Type B pancreatic cell (in vitro differentiated cells): ENCODE results near the gene SNX9. TPM values are rescaled to one million over a fixed set of nuclear protein-coding genes. Genes with fewer than 3 reads are reported as not detected.

Experiments
- DNase-seq: peaks from one replicate; pipeline ENCODE4 v3.0.0; 2021; ENCODE audit warnings: mixed read lengths; ENCODE audit not compliant: unreplicated experiment; ENCODE audit errors: extremely low spot score
- H3K27ac Mint-ChIP-seq: 2 replicates; pipeline ENCODE4 v1.8.0; 2021; ENCODE audit warnings: mild to moderate bottlenecking, mixed read lengths
- H3K27me3 Mint-ChIP-seq: 2 replicates; pipeline ENCODE4 v1.8.0; 2021; ENCODE audit warnings: mixed read lengths
- H3K36me3 Mint-ChIP-seq: 2 replicates; pipeline ENCODE4 v1.8.0; 2021; ENCODE audit warnings: mixed read lengths
- H3K4me1 Mint-ChIP-seq: one replicate; pipeline ENCODE4 v1.8.0; 2021; ENCODE audit warnings: mixed read lengths; ENCODE audit not compliant: unreplicated experiment
- H3K4me3 Mint-ChIP-seq: 2 replicates; pipeline ENCODE4 v1.8.0; 2021; ENCODE audit warnings: mild to moderate bottlenecking, mixed read lengths
- H3K9me3 Mint-ChIP-seq: 2 replicates; pipeline ENCODE4 v1.8.0; 2021; ENCODE audit warnings: mixed read lengths
- CTCF ChIP-seq: fragments of 200-600 bp; sonication (generic); conservative IDR thresholded peaks from 2 replicates; pipeline ENCODE4 v1.5.0; 2021; ENCODE audit warnings: antibody characterized with exemption, mild to moderate bottlenecking
- total RNA-seq: library from RNA; stranded (reverse); gene quantifications from 2 replicates; pipeline ENCODE4 v1.2.1, GENCODE V29; 2021; ENCODE audit warnings: low replicate concordance

Gene SNX9
- total RNA-seq, 1 donor from 2014 or later = 23.2 TPM

- Mint-ChIP-seq H3K4me1 (peaks cover 57% of the 10 kb centered on the region), H3K27ac (no peak overlapping the region)
Observed at GRCh38 chr6:157845493-157846259, 22.6 kb downstream of the SNX9 start.

GRCh38 chr6:157847846-157848245 is 24.8 kb downstream of the SNX9 start:
- peaks cover 2% of the 10 kb centered on the region for H3K9me3 Mint-ChIP-seq
- no peak overlapping the region for H3K27ac Mint-ChIP-seq

More at GRCh38 chr6:157845493-157846259, 22.6 kb downstream of the SNX9 start:
- Mint-ChIP-seq H3K9me3 (peaks cover 7% of the 10 kb centered on the region), H3K36me3 (peaks cover 11% of the 10 kb centered on the region), H3K27me3 (no peaks in the 10 kb centered on the region), H3K4me3 (no peak overlapping the region)
- DNase-seq = no peak
- TF ChIP-seq CTCF = no peak

GRCh38 chr6:157848693-157849092 is 25.6 kb downstream of the SNX9 start:
- TF ChIP-seq CTCF = no peak
- peak overlapping the region; percentile 35 for H3K27ac Mint-ChIP-seq
- H3K36me3 Mint-ChIP-seq = peaks cover 17% of the 10 kb centered on the region
- no peaks in the 10 kb centered on the region for H3K27me3 Mint-ChIP-seq
- H3K4me3 Mint-ChIP-seq = peak overlapping the region; percentile 6
- peaks cover 36% of the 10 kb centered on the region for H3K4me1 Mint-ChIP-seq
- peaks cover 9% of the 10 kb centered on the region for H3K9me3 Mint-ChIP-seq
- no peak for DNase-seq

More at GRCh38 chr6:157847846-157848245, 24.8 kb downstream of the SNX9 start:
- DNase-seq = no peak
- H3K36me3 Mint-ChIP-seq = peaks cover 11% of the 10 kb centered on the region
- TF ChIP-seq CTCF = no peak
- no peaks in the 10 kb centered on the region for H3K27me3 Mint-ChIP-seq
- H3K4me3 Mint-ChIP-seq = no peak overlapping the region
- H3K4me1 Mint-ChIP-seq = peaks cover 37% of the 10 kb centered on the region

- TF ChIP-seq CTCF = no peak
- Mint-ChIP-seq H3K4me3 (no peak overlapping the region), H3K36me3 (peaks cover 17% of the 10 kb centered on the region), H3K27me3 (no peaks in the 10 kb centered on the region), H3K27ac (peak overlapping the region; percentile 35), H3K4me1 (peaks cover 36% of the 10 kb centered on the region), H3K9me3 (peaks cover 9% of the 10 kb centered on the region)
- DNase-seq = no peak
Observed at GRCh38 chr6:157849288-157850017, 26.4 kb downstream of the SNX9 start.

GRCh38 chr6:157850030-157850429 is 27.0 kb downstream of the SNX9 start:
- DNase-seq = no peak
- Mint-ChIP-seq H3K36me3 (peaks cover 17% of the 10 kb centered on the region), H3K4me1 (peaks cover 36% of the 10 kb centered on the region), H3K27ac (peak overlapping the region; percentile 35), H3K9me3 (peaks cover 9% of the 10 kb centered on the region), H3K27me3 (no peaks in the 10 kb centered on the region), H3K4me3 (no peak overlapping the region)
- TF ChIP-seq CTCF = no peak
